Activated CD4-positive, alpha-beta memory T cell treated with anti-CD3 and anti-CD28 coated beads for 36 hours (primary cell): ENCODE results near the gene S100P. TPM values are rescaled to one million over a fixed set of nuclear protein-coding genes. Genes with fewer than 3 reads are reported as not detected.
A peak's percentile ranks its signal among the peaks of the same experiment; 100 is the strongest.

Source experiments
- CTCF ChIA-PET: fragments of 350-600 bp; sonication (Branson Sonifier 250); formaldehyde crosslinking; loops from one replicate; lab custom pipeline; 2021; ENCODE audit warnings: antibody characterized with exemption, inconsistent platforms; lab: Charles Lee
- POLR2A ChIA-PET: fragments of 350-600 bp; sonication (Branson Sonifier 250); formaldehyde crosslinking; loops from one replicate; lab custom pipeline; 2021; ENCODE audit warnings: antibody characterized with exemption; lab: Charles Lee
- DNase-seq: peaks from one replicate; pipeline ENCODE4 v3.0.0-alpha.2; 2020
- H3K27ac Mint-ChIP-seq: one replicate; pipeline ENCODE4 v1.8.0; 2021; ENCODE audit warnings: mixed read lengths
- H3K27me3 Mint-ChIP-seq: one replicate; pipeline ENCODE4 v1.8.0; 2021; ENCODE audit warnings: mixed read lengths
- H3K36me3 Mint-ChIP-seq: one replicate; pipeline ENCODE4 v1.8.0; 2021; ENCODE audit warnings: mixed read lengths
- H3K4me1 Mint-ChIP-seq: one replicate; pipeline ENCODE4 v1.8.0; 2021; ENCODE audit warnings: low read depth, mixed read lengths
- H3K4me3 Mint-ChIP-seq: one replicate; pipeline ENCODE4 v1.8.0; 2021; ENCODE audit warnings: mild to moderate bottlenecking, mixed read lengths
- H3K9me3 Mint-ChIP-seq: one replicate; pipeline ENCODE4 v1.8.0; 2021; ENCODE audit warnings: mixed read lengths
- intact Hi-C: fragments of 100-400 bp; cut with micrococcal nuclease; formaldehyde crosslinking; loops from one replicate; pipeline ENCODE4 v1.15.1; 2023
- total RNA-seq, 2 experiments: library from RNA; stranded (reverse); gene quantifications; one replicate each; pipeline ENCODE4 v1.2.3, GENCODE V29; 2021

Gene S100P
- total RNA-seq, 2 experiments from 2014 or later: 19.3 to 20.3 TPM

DNA sequence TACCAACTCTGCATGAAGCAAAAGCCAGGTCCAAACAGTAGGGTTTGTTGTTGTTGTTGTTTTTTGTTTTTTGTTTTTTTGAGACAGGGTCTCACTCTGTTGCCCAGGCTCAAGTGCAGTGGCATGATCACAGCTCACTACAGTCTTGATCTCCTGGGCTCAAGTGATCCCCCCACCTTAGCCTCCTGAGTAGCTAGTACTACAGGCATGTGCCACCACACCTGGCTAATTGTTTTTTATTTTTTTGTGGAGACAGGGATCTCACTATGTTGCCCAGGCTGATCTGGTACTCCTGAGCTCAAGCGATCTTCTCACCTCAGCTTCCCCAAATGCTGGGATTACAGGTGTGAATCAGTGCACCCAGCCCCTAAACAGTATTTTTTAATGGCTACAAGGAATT is 6.2 kb downstream of the S100P start:
- H3K27ac Mint-ChIP-seq: peak overlapping the region; percentile 71
- ChIA-PET POLR2A (interaction anchor here (4.5 kb wide), 1 partner anchor 25 kb away, joined by 27 read pairs; a partner anchor contains a TSS), CTCF (interaction anchor here (1.0 to 9.7 kb wide), 4 partner anchors 10 to 174 kb away, joined by 3 to 138 read pairs (median 19); a partner anchor contains a TSS)
- H3K27me3 Mint-ChIP-seq: no peaks in the 10 kb centered on the region
- H3K36me3 Mint-ChIP-seq: peaks cover 25% of the 10 kb centered on the region
- intact Hi-C loops: loop anchor here (10.0 kb wide), 1 partner anchor 1265 kb away; no protein-coding TSS in a partner anchor
- no peaks in the 10 kb centered on the region for H3K9me3 Mint-ChIP-seq
- DNase-seq: no peak
- peaks cover 72% of the 10 kb centered on the region for H3K4me1 Mint-ChIP-seq
- H3K4me3 Mint-ChIP-seq: no peak overlapping the region

GRCh38 chr4:6701371-6701770 is 7.7 kb downstream of the S100P start:
- H3K4me1 Mint-ChIP-seq: peaks cover 73% of the 10 kb centered on the region
- no peak overlapping the region for H3K27ac Mint-ChIP-seq
- POLR2A ChIA-PET: interaction anchor here (4.5 kb wide), 1 partner anchor 27 kb away, joined by 27 read pairs; a partner anchor contains a TSS
- no peaks in the 10 kb centered on the region for H3K27me3 Mint-ChIP-seq
- CTCF ChIA-PET: interaction anchor here (0.6 to 9.7 kb wide), 14 partner anchors 8 to 330 kb away, joined by 3 to 138 read pairs (median 4); partner anchors contain the start of genes BLOC1S4, MRFAP1L1 and S100P
- H3K36me3 Mint-ChIP-seq: peaks cover 33% of the 10 kb centered on the region
- no peaks in the 10 kb centered on the region for H3K9me3 Mint-ChIP-seq
- DNase-seq: peak; percentile 70
- intact Hi-C loops: no loop called here
- no peak overlapping the region for H3K4me3 Mint-ChIP-seq

DNA sequence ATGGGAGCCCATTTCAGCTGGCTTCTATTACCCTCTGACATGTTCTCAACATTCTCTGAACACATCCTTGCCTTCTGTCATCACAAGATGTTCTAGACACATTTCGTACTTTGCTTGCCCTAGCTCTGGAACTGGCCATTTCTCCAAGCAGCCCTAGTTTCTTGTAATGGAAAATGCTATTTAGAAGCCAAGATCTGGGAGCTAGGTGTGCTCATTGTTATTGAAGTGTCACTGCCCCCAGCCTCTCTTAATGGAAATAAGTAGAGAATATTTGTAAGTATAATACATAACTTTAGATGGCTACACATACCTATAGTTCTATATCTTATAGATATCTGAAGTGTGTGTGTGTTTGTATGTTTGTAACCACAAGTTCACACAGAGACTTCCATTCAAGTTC is 9.1 kb downstream of the S100P start:
- ChIA-PET CTCF (interaction anchor here (1.2 to 9.7 kb wide), 3 partner anchors 13 to 39 kb away, joined by 4 to 138 read pairs (median 32); a partner anchor contains a TSS), POLR2A (interaction anchor here (8.1 kb wide), 1 partner anchor 28 kb away, joined by 75 read pairs; a partner anchor contains a TSS)
- intact Hi-C loops: no loop called here
- no peaks in the 10 kb centered on the region for H3K9me3 Mint-ChIP-seq
- no peak overlapping the region for H3K4me3 Mint-ChIP-seq
- H3K36me3 Mint-ChIP-seq: peaks cover 43% of the 10 kb centered on the region
- H3K4me1 Mint-ChIP-seq: peaks cover 75% of the 10 kb centered on the region
- peak overlapping the region; percentile 60 for H3K27ac Mint-ChIP-seq
- no peaks in the 10 kb centered on the region for H3K27me3 Mint-ChIP-seq
- no peak for DNase-seq

GRCh38 chr4:6703786-6704185 is 10.1 kb downstream of the S100P start:
- Mint-ChIP-seq H3K4me3 (no peak overlapping the region), H3K4me1 (peaks cover 74% of the 10 kb centered on the region), H3K36me3 (peaks cover 52% of the 10 kb centered on the region), H3K9me3 (no peaks in the 10 kb centered on the region), H3K27me3 (no peaks in the 10 kb centered on the region), H3K27ac (peak overlapping the region; percentile 79)
- POLR2A ChIA-PET: interaction anchor here (1.3 to 8.1 kb wide), 2 partner anchors 13 to 29 kb away, joined by 5 to 75 read pairs; a partner anchor contains a TSS
- peak; percentile 55 for DNase-seq
- intact Hi-C loops: no loop called here
- CTCF ChIA-PET: interaction anchor here (1.0 to 7.1 kb wide), 4 partner anchors 15 to 63 kb away, joined by 3 to 96 read pairs (median 12); partner anchors contain the start of gene MRFAP1

DNA sequence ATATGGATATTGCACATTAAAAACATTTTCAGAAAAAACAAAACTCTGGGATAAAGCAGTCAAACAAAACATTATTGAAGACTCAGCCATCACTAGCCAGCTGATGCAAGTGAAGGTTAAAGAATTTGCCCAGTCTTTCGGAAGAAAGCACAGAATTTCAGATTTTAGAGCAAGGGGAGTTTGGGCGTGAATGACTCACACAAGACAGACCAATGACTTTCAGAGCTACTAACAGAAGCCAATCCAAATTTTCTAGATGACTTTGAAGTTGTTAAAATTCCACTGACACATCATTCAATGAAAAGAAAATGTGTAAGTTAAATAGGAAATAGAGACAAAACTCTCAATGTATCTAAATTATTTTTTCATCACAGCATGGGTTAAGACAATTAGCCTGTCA is 12.0 kb downstream of the S100P start:
- ChIA-PET CTCF (interaction anchor here (0.6 to 7.1 kb wide), 8 partner anchors 10 to 337 kb away, joined by 3 to 96 read pairs (median 4); partner anchors contain the start of gene TADA2B), POLR2A (interaction anchor here (2.2 to 8.1 kb wide), 2 partner anchors 10 to 31 kb away, joined by 9 to 75 read pairs; a partner anchor contains a TSS)
- Mint-ChIP-seq H3K27me3 (no peaks in the 10 kb centered on the region), H3K27ac (peak overlapping the region; percentile 83), H3K4me1 (peaks cover 66% of the 10 kb centered on the region), H3K9me3 (no peaks in the 10 kb centered on the region), H3K4me3 (peak overlapping the region; percentile 11), H3K36me3 (peaks cover 52% of the 10 kb centered on the region)
- intact Hi-C loops: loop anchor here (1.0 kb wide), 1 partner anchor 9 kb away; no protein-coding TSS in a partner anchor
- DNase-seq: peak; percentile 49

DNA sequence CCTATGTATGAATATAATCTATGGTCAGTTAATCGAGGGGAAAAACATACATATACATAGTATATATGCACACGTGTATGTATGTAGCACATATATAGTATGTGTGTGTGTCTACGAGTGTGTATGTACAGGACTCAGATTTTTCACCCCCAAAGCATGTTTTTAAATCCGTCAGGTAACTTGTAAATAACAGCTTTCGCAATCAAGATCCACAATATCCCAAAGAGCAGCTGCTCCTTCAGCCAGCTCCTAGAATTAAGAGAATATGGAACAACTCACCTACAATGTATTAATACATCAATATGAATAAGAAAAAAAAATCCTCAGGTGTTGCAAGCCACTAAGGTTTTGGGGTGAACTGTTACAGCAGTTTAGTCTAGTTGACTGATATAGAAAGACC is 12.5 kb downstream of the S100P start:
- H3K9me3 Mint-ChIP-seq: no peaks in the 10 kb centered on the region
- DNase-seq: no peak
- H3K27me3 Mint-ChIP-seq: no peaks in the 10 kb centered on the region
- POLR2A ChIA-PET: interaction anchor here (2.2 to 8.1 kb wide), 2 partner anchors 10 to 31 kb away, joined by 9 to 75 read pairs; a partner anchor contains a TSS
- peak overlapping the region; percentile 83 for H3K27ac Mint-ChIP-seq
- peaks cover 51% of the 10 kb centered on the region for H3K36me3 Mint-ChIP-seq
- peaks cover 70% of the 10 kb centered on the region for H3K4me1 Mint-ChIP-seq
- CTCF ChIA-PET: interaction anchor here (0.6 to 7.1 kb wide), 8 partner anchors 11 to 337 kb away, joined by 3 to 96 read pairs (median 4); partner anchors contain the start of gene TADA2B
- intact Hi-C loops: no loop called here
- H3K4me3 Mint-ChIP-seq: peak overlapping the region; percentile 11

DNA sequence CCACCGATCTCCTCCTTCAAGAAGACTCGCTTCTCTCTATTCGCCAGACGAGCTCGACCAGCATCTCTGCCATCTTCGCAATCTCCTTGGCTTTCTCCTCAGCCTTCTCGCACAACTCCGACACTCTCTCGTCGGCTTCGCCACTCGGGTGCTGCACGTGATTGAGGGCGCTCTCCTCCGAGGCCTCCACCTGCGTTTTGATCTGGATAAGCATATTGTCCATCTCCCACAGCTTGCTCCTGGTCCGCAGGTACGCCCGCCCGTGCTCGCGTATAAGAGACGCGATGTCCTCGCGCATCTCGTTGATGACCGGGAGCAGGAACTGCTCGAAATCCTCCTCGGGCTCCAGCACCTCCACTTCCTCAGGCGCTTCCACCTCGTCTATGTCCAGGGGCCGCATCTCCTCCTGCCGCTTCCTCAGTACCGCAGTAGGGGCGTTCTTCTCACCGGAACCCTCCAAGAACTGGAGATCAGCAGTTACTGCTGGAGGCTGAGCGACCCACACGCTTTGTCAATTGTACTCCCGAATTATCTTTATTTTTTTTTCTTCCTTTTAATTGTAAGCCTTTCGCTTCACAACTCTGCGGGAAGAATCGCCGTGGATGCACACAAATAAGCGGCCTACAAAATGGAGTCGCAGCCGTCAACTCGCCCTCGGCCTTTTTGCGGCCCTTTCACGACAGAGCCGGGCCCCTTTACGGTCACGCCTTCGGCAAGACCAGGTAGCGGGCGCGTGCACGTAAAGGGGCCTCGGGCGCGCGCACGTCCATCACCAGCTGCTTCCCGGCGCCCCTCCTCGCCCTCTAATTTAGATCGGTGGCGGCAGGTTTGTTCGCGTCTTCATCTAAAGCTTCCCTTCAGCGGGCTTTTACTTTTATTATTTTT is 15.8 kb downstream of the S100P start, which contains the start of gene MRFAP1L1:
Gene MRFAP1L1, minus strand, starts transcription at position 636 of the 885 bp plus-strand sequence. Its CDS starts 236 bp downstream, at position 400.
- DNase-seq: peak; percentile 98
- peak within 1 kb of the TSS; percentile 99 for H3K4me3 Mint-ChIP-seq
- H3K36me3 Mint-ChIP-seq: peaks cover 32% of the 10 kb centered on the region
- intact Hi-C loops: loop anchor here (1.0 kb wide), 3 partner anchors 20 to 69 kb away; partner anchors contain the start of gene MRFAP1
- ChIA-PET CTCF (interaction anchor here (0.9 to 7.1 kb wide), 13 partner anchors 8 to 361 kb away, joined by 3 to 96 read pairs (median 4); partner anchors contain the start of gene GRPEL1), POLR2A (interaction anchor here (0.9 to 8.1 kb wide), 6 partner anchors 13 to 69 kb away, joined by 3 to 75 read pairs (median 6); partner anchors contain the start of genes MRFAP1 and S100P)
- no peaks in the 10 kb centered on the region for H3K27me3 Mint-ChIP-seq
- H3K9me3 Mint-ChIP-seq: no peaks in the 10 kb centered on the region
- H3K27ac Mint-ChIP-seq: peak within 1 kb of the TSS; percentile 95
- H3K4me1 Mint-ChIP-seq: peaks cover 49% of the 10 kb centered on the region

GRCh38 chr4:6710282-6710681 is 16.6 kb downstream of the S100P start:
- CTCF ChIA-PET: interaction anchor here (0.9 to 7.1 kb wide), 8 partner anchors 8 to 360 kb away, joined by 3 to 96 read pairs (median 4); partner anchors contain the start of gene GRPEL1
- no peak for DNase-seq

GRCh38 chr4:6710996-6711395 is 17.3 kb downstream of the S100P start:
- Mint-ChIP-seq H3K9me3 (no peaks in the 10 kb centered on the region), H3K36me3 (peaks cover 25% of the 10 kb centered on the region), H3K27ac (no peak overlapping the region), H3K4me3 (no peak overlapping the region), H3K27me3 (peaks cover 3% of the 10 kb centered on the region), H3K4me1 (peaks cover 42% of the 10 kb centered on the region)
- intact Hi-C loops: no loop called here
- DNase-seq: no peak
- ChIA-PET CTCF (no interaction called here), POLR2A (interaction anchor here (2.3 kb wide), 1 partner anchor 38 kb away, joined by 7 read pairs; a partner anchor contains a TSS)

More at GRCh38 chr4:6710282-6710681, 16.6 kb downstream of the S100P start:
- H3K4me1 Mint-ChIP-seq: peaks cover 42% of the 10 kb centered on the region
- POLR2A ChIA-PET: interaction anchor here (1.0 to 8.1 kb wide), 5 partner anchors 14 to 70 kb away, joined by 3 to 75 read pairs (median 8); partner anchors contain the start of genes MRFAP1 and S100P
- H3K27ac Mint-ChIP-seq: peak overlapping the region; percentile 95
- H3K36me3 Mint-ChIP-seq: peaks cover 28% of the 10 kb centered on the region
- peak overlapping the region; percentile 99 for H3K4me3 Mint-ChIP-seq
- intact Hi-C loops: no loop called here
- no peaks in the 10 kb centered on the region for H3K27me3 Mint-ChIP-seq
- H3K9me3 Mint-ChIP-seq: no peaks in the 10 kb centered on the region

GRCh38 chr4:6714954-6715353 is 21.3 kb downstream of the S100P start:
- POLR2A ChIA-PET: interaction anchor here (3.0 kb wide), 1 partner anchor 41 kb away, joined by 29 read pairs; a partner anchor contains a TSS
- no peak for DNase-seq
- intact Hi-C loops: loop anchor here (5.0 kb wide), 1 partner anchor 272 kb away; no protein-coding TSS in a partner anchor
- CTCF ChIA-PET: interaction anchor here (1.2 to 5.9 kb wide), 4 partner anchors 40 to 328 kb away, joined by 3 to 74 read pairs (median 8); partner anchors contain the start of gene TADA2B
- Mint-ChIP-seq H3K27ac (peak overlapping the region; percentile 49), H3K4me3 (no peak overlapping the region), H3K27me3 (peaks cover 3% of the 10 kb centered on the region), H3K4me1 (peaks cover 33% of the 10 kb centered on the region), H3K9me3 (no peaks in the 10 kb centered on the region), H3K36me3 (peaks cover 9% of the 10 kb centered on the region)

- Mint-ChIP-seq H3K4me3 (peak overlapping the region; percentile 90), H3K9me3 (no peaks in the 10 kb centered on the region), H3K4me1 (peaks cover 34% of the 10 kb centered on the region), H3K27ac (peak overlapping the region; percentile 97), H3K27me3 (peaks cover 3% of the 10 kb centered on the region), H3K36me3 (peaks cover 9% of the 10 kb centered on the region)
- POLR2A ChIA-PET: interaction anchor here (0.6 to 3.0 kb wide), 6 partner anchors 8 to 353 kb away, joined by 3 to 29 read pairs (median 6); partner anchors contain the start of genes GRPEL1, MAN2B2 and MRFAP1
- CTCF ChIA-PET: interaction anchor here (1.1 to 9.9 kb wide), 6 partner anchors 14 to 355 kb away, joined by 3 to 252 read pairs (median 40); partner anchors contain the start of gene GRPEL1
- intact Hi-C loops: loop anchor here (1.0 to 5.0 kb wide), 5 partner anchors 41 to 353 kb away; partner anchors contain the start of genes GRPEL1 and MRFAP1
- DNase-seq: no peak
Observed at GRCh38 chr4:6715704-6716017, 22.0 kb downstream of the S100P start.
